GM19043 (cell line): Measurements from ENCODE around the gene MOK.
A peak's percentile ranks its signal among the peaks of the same experiment; 100 is the strongest.
"Not testable (repeated sequence)": the region's sequence is repeated elsewhere in the genome, so short reads cannot be mapped to it uniquely, and the experiment has no call there.

Experiments used
- ATAC-seq: cut with Tn5 transposase; IDR thresholded peaks from one replicate; pipeline ENCODE4 v1.9.1; 2021; ENCODE audit warnings: low read depth; ENCODE audit not compliant: unreplicated experiment

Gene MOK

GRCh38 chr14:102323102-102323501, 18.1 kb upstream of the MOK start:
- no peak for ATAC-seq

DNA sequence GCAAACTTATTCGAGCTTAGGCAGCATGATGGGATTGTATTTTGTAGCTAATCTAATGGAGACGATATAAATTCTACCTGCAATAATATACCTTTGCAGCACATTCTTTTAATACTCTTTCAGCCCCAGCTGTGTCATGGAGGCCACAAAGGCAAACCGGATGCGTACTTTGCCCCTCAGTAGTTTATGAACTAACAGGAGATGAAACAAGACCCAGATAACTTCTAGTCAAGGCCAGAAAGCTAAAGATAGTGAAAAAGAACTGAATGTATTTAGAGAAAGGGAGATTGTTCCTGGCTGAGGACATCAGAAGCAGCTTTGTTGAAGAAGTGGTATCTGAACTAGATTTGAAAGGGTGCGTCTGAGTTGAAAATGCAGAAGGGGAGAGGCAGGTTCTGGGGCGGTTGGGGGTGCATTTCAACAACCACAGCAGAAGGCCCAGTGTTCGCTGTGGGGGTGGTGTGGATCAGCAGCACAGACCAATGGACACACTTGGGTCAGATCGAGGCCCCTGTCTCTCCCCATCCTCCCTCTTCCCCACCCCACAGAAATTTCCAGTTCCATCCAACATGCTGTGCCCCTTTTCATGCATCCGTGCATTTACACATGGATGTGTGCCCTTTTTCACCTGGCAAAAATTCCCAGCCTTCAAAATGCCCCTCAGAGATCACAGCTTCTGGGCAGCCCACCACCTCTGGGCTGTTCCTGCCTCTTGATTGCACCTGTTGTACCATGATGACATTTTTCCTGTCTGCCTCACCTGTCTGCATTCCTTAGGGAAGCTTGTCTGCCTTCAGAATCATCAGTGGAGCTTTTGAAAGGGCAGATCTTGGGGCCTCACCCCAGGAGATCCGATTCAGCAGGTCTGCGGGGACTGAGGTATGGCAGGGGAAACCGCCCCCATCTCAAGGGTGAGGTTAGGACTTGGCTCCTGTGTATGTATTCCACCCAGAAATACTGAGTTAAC, 16.8 kb upstream of the MOK start:
- no peak for ATAC-seq

DNA sequence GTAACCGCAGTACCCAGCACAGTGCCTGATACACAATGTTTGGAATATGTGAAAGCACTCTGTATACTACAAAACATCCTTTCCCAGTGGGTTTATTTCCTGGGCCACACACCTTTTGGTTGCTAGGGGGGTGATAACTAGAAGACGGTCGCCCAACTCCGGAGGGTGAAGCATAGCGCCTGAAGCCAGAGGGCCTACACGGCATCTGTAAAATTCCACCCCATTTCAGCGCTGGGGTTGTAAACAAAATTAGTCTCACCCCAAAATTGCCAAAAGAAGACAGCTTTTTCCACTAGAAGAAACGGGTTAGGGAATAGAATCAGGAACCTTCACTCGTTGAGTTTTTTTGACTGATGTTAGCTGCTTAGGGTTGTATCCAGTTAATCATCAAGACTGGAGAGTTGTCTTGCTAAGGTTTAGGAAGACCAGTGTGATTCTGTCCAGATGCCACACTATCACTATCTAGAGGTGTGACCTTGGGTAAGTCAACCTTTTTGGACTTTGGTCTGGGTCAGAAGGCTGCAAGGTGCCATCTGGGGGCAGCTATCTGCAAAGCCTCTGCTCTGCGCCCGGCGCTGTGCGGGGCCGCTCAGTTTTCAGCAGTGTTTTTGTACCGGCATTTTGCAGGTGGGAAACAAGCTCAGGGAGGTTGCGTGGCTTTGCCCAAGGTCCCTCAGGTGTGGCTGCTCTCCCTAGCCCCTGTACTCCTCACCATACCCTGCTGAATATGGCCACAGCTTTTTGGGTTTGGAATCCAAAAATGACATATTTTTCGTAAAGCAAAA, 15.9 kb upstream of the MOK start:
- no peak for ATAC-seq

GRCh38 chr14:102320033-102320660, 15.2 kb upstream of the MOK start:
- peak; percentile 18 for ATAC-seq

- ATAC-seq = peak; percentile 45
These were observed 14.5 kb upstream of the MOK start, which contains the start of gene ZNF839 for GRCh38 chr14:102319351-102320032. Gene ZNF839 (plus strand): TSS chr14:102319746. CDS start chr14:102319766, 20 bp downstream.

- no peak for ATAC-seq
These were observed 13.9 kb upstream of the MOK start for GRCh38 chr14:102318781-102319276.

DNA sequence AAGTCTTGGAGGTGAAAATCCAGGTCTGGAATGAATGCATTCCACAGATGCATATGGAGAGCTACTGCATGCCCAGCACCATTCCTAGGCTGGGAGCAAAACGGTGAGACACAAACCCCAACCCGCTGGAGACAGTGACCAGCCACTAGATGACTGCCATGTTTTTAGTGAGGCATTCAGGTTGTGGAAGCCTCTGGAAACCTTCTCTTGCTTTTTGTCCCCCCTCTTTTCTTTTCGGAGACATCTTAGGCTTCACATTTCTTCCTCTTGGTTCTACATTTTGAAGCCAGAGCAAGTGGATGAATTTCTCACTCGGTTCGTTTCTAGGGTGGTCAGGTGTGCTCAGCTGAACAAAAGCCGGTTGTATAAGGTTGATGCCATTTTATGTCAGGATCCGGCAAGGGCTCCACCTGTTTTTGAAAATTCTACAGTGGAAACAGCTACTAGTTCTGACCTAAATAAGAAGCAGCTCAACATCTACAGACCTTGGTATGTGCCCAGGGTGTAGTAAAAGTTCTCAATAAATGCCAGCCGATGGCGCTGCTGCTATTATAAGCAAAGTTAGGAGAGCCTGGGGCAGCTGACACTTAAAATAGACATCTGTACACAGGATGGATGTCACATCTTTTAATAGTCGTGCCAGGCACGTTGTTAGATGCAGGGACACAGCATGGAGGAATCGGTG, 12.7 kb upstream of the MOK start:
- no peak for ATAC-seq

- ATAC-seq = peak; percentile 56
These were observed 12.0 kb upstream of the MOK start for GRCh38 chr14:102316743-102317563.

DNA sequence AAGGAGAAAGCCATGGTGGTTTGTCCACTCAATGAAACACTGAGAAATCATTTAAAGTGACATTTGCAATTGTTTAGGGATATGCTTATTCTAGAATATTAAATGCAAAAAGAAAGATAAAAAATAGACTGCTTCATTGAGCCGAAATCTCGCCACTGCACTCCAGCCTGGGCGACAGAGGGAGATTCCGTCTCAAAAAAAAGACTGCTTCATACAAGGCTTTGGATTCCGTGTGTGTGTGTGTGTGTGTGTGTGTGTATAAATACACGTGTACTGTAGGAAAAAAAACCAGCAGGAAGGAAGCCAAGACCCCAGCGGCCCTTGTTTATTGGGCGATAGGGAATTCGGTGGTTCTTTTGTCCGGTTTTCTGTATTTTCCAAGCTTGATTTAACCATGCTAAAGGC, 11.4 kb upstream of the MOK start:
- ATAC-seq = no peak

- ATAC-seq = no peak
These were observed 10.2 kb upstream of the MOK start for GRCh38 chr14:102315121-102315520.

- peak; percentile 45 for ATAC-seq
These were observed 9.5 kb upstream of the MOK start for GRCh38 chr14:102314242-102315011.

DNA sequence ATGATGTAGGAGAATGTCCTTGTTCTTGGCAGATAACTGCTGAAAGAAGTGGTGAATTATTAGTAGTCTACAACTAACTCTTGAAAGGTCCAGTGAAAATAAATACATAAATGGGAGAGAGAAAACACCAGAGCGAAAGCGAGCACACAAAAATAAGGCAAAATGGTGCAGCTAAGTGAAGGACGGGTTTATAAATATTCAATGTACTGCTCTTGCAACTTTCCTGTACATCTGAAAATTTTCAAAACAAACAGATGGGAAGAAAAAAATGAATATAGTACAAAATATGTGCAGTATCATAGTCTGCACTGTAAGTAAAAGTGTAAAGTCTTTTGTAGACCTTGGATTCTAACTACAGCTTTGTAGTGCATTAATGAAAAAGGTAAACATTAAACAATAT, 1.3 kb downstream of the MOK start:
- no peak for ATAC-seq

- ATAC-seq = not testable (repeated sequence)
These were observed 6.5 kb downstream of the MOK start for GRCh38 chr14:102298303-102299070.

GRCh38 chr14:102297436-102298170, 7.4 kb downstream of the MOK start:
- no peak for ATAC-seq

- ATAC-seq = no peak
These were observed 9.7 kb downstream of the MOK start for GRCh38 chr14:102295270-102295669.

GRCh38 chr14:102293781-102294180, 11.2 kb downstream of the MOK start:
- no peak for ATAC-seq

DNA sequence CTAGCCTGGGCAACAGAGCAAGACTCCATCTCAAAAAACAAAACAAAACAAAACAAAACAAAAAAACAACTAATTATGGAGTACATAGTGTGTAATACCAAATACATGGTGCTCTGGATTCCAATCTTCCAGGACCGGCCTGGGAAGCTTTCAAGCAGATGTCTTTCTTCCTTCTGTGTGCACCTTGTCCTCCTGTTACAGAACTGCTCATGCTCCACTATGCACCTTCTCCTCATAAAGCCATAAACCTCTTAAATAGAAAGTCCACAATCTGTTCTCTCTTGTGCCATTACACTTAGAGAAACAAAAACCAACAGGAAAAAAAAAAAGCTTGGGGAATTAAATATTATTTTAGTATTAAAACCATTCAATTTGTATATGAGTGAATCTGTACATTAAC, 12.5 kb downstream of the MOK start:
- no peak for ATAC-seq
